B cell (primary cell): ENCODE data around the gene ARHGAP15. TPM values are rescaled to one million over a fixed set of nuclear protein-coding genes. Genes with fewer than 3 reads are reported as not detected.

Experiments
- ATAC-seq: fragments of 200-7000 bp; cut with Tn5 transposase; one replicate; pipeline ENCODE4 v1.10.0; 2021; ENCODE audit warnings: low read depth, mild to moderate bottlenecking, moderate number of reproducible peaks, moderate library complexity
- CTCF ChIA-PET: fragments of 350-600 bp; sonication (Branson Sonifier 250); formaldehyde crosslinking; loops from one replicate; lab custom pipeline; 2021; ENCODE audit warnings: antibody characterized with exemption, inconsistent platforms; lab: Charles Lee
- POLR2A ChIA-PET: fragments of 350-600 bp; sonication (Branson Sonifier 250); formaldehyde crosslinking; loops from one replicate; lab custom pipeline; 2021; ENCODE audit warnings: antibody characterized with exemption; lab: Charles Lee
- DNase-seq: peaks from one replicate; pipeline ENCODE4 v3.0.0; 2013
- H2AFZ ChIP-seq: 2 replicates; pipeline ENCODE4 v1.6.1; 2012; ENCODE audit warnings: mild to moderate bottlenecking, low read depth, low read length; ENCODE audit not compliant: insufficient read depth, poor library complexity, severe bottlenecking
- H3K27ac ChIP-seq, 2 donors: 1 replicate in 1 of 2; 2 replicates in 1 of 2; pipeline ENCODE4 v1.5.1; 2012 to 2013; ENCODE audit warnings: low read length in 2 of 2, mild to moderate bottlenecking in 2 of 2, moderate library complexity in 1 of 2
- H3K27me3 ChIP-seq, 4 experiments: fragments of 200-600 bp in 1 of 4; sonication (generic) in 1 of 4; replicated peaks in 1 of 4; 1 replicate in 2 of 4; 2 replicates in 2 of 4; pipeline versions ENCODE4 v1.6.1 to v1.7.0; 2013 to 2016; ENCODE audit warnings: low read length in 3 of 4, mild to moderate bottlenecking in 2 of 4, mixed read lengths in 1 of 4, moderate library complexity in 1 of 4; ENCODE audit not compliant: insufficient read depth in 4 of 4, control insufficient read depth in 3 of 4; ENCODE audit errors: control extremely low read depth in 1 of 4
- H3K36me3 ChIP-seq, 2 experiments: replicated peaks in 1 of 2; 1 replicate in 1 of 2; 2 replicates in 1 of 2; pipeline versions ENCODE4 v1.6.1 to v1.7.1; 2013; ENCODE audit warnings: low read length in 1 of 2; ENCODE audit not compliant: insufficient read depth in 2 of 2, control insufficient read depth in 1 of 2; ENCODE audit errors: control extremely low read depth in 1 of 2, extremely low read depth in 1 of 2
- H3K4me1 ChIP-seq, 2 donors: fragments of 200-600 bp in 1 of 2; sonication (generic) in 1 of 2; 1 replicate in 1 of 2; 2 replicates in 1 of 2; pipeline versions ENCODE4 v1.5.1 to v1.6.1; 2013 to 2017; ENCODE audit warnings: low read length in 2 of 2; ENCODE audit not compliant: control insufficient read depth in 2 of 2, insufficient read depth in 2 of 2
- H3K4me2 ChIP-seq: replicated peaks from 2 replicates; pipeline ENCODE3; 2012; ENCODE audit warnings: mild to moderate bottlenecking, low read depth, low read length; ENCODE audit not compliant: poor library complexity, severe bottlenecking
- H3K4me3 ChIP-seq, 5 experiments: fragments of 200-600 bp in 1 of 5; sonication (generic) in 1 of 5; 1 replicate in 3 of 5; 2 replicates in 2 of 5; pipeline versions ENCODE4 v1.5.1 to v1.7.0; 2011 to 2016; ENCODE audit warnings: low read length in 4 of 5, mild to moderate bottlenecking in 4 of 5, low read depth in 2 of 5, control low read depth in 1 of 5, moderate library complexity in 1 of 5; ENCODE audit not compliant: insufficient read depth in 1 of 5; ENCODE audit errors: control extremely low read depth in 1 of 5, extremely low read depth in 1 of 5
- H3K79me2 ChIP-seq: fragments of 200-600 bp; sonication (generic); one replicate; pipeline ENCODE4 v1.6.0; 2016; ENCODE audit warnings: low read length; ENCODE audit not compliant: control insufficient read depth, insufficient read depth
- H3K9ac ChIP-seq: fragments of 200-600 bp; sonication (generic); 2 replicates; pipeline ENCODE4 v1.6.1; 2017; ENCODE audit warnings: mild to moderate bottlenecking, low read length, moderate library complexity
- H3K9me3 ChIP-seq, 3 donors: one replicate each; pipeline versions ENCODE4 v1.6.1 to v1.7.1; 2013; ENCODE audit warnings: low read length in 2 of 3; ENCODE audit not compliant: control insufficient read depth in 2 of 3, insufficient read depth in 1 of 3; ENCODE audit errors: control extremely low read depth in 1 of 3
- H4K20me1 ChIP-seq: 2 replicates; pipeline ENCODE4 v1.6.0; 2012; ENCODE audit warnings: mild to moderate bottlenecking, low read length; ENCODE audit not compliant: insufficient read depth, control insufficient read depth, poor library complexity, severe bottlenecking
- H3K27ac Mint-ChIP-seq: one replicate; pipeline ENCODE4 v1.8.0; 2021; ENCODE audit warnings: mixed read lengths
- H3K27me3 Mint-ChIP-seq: one replicate; pipeline ENCODE4 v1.8.0; 2021; ENCODE audit warnings: mixed read lengths
- H3K4me1 Mint-ChIP-seq: one replicate; pipeline ENCODE4 v1.8.0; 2021; ENCODE audit warnings: mixed read lengths
- H3K4me3 Mint-ChIP-seq: one replicate; pipeline ENCODE4 v1.8.0; 2021; ENCODE audit warnings: mixed read lengths
- H3K9me3 Mint-ChIP-seq: one replicate; pipeline ENCODE4 v1.8.0; 2022; ENCODE audit warnings: mixed read lengths; ENCODE audit not compliant: insufficient read depth
- CTCF ChIP-seq: fragments of 200-600 bp; IDR thresholded peaks from one replicate; pipeline ENCODE4 v1.8.0; 2022; ENCODE audit warnings: antibody characterized with exemption, mild to moderate bottlenecking
- EZH2 ChIP-seq: IDR thresholded peaks from 2 replicates; pipeline ENCODE4 v1.6.1; 2012; ENCODE audit warnings: borderline replicate concordance, low read depth, mild to moderate bottlenecking, moderate library complexity, low read length; ENCODE audit not compliant: insufficient read depth, poor library complexity, severe bottlenecking
- WGBS: methylation state at CpG from one replicate; pipeline ENCODE4 v1.1.5; 2013; ENCODE audit warnings: missing lambda C conversion rate; ENCODE audit not compliant: insufficient coverage; 5-methylcytosine and 5-hydroxymethylcytosine counted together
- intact Hi-C: fragments of 100-400 bp; cut with micrococcal nuclease; formaldehyde crosslinking; loops from one replicate; pipeline ENCODE4 v1.10.0; 2022
- polyA plus RNA-seq: library from polyadenylated mRNA; depleted of rRNA; stranded (reverse); fragments of >200 nt; gene quantifications from 2 replicates; pipeline ENCODE4 v1.2.3, GENCODE V29; 2012
- total RNA-seq, 2 donors: library from RNA; stranded (reverse); fragments of 120-200 nt in 1 of 2; gene quantifications; 1 replicate in 1 of 2; 2 replicates in 1 of 2; pipeline versions ENCODE4 v1.2.3 to v1.2.4, GENCODE V29; 2013 to 2022

ARHGAP15 gene
- total and polyA plus RNA-seq, 2 donors (not counting 1 experiment from before 2014, with no cell fraction given), result 58.6 to 187 TPM

GRCh38 chr2:143428700-143429099 is 299.5 kb downstream of the ARHGAP15 start:
- H3K27ac ChIP-seq, result no peak overlapping the region
- no peaks in the 10 kb centered on the region for H3K27me3 ChIP-seq
- peaks cover 5% of the 10 kb centered on the region for H4K20me1 ChIP-seq
- peaks cover under 1% of the 10 kb centered on the region for H3K79me2 ChIP-seq
- intact Hi-C loops, result no loop called here
- no peaks in the 10 kb centered on the region for H3K9me3 ChIP-seq
- H2AFZ ChIP-seq, result no peak overlapping the region
- Mint-ChIP-seq H3K4me3 (no peak overlapping the region), H3K4me1 (peaks cover 8% of the 10 kb centered on the region), H3K9me3 (no peaks in the 10 kb centered on the region), H3K27me3 (no peaks in the 10 kb centered on the region), H3K27ac (no peak overlapping the region)
- no peak for ATAC-seq
- no CpG with 5 or more reads among the region's 1 CpG for WGBS
- no peak overlapping the region for H3K4me3 ChIP-seq
- POLR2A ChIA-PET, result no interaction called here
- TF ChIP-seq CTCF, result no peak
- no peak for TF ChIP-seq EZH2
- no peak overlapping the region for H3K4me2 ChIP-seq
- no peak for DNase-seq
- CTCF ChIA-PET, result no interaction called here
- H3K4me1 ChIP-seq, result no peaks in the 10 kb centered on the region
- no peak overlapping the region for H3K9ac ChIP-seq
- H3K36me3 ChIP-seq, result peaks cover 0 to 7% of the 10 kb centered on the region in 2 experiments

- Histone ChIP-seq H3K36me3 (peaks cover 0 to 7% of the 10 kb centered on the region in 2 experiments), H3K4me1 (no peaks in the 10 kb centered on the region), H3K9ac (no peak overlapping the region), H3K27me3 (no peaks in the 10 kb centered on the region), H3K9me3 (no peaks in the 10 kb centered on the region), H3K79me2 (no peaks in the 10 kb centered on the region), H3K4me2 (no peak overlapping the region), H3K4me3 (no peak overlapping the region), H4K20me1 (peaks cover 19% of the 10 kb centered on the region), H3K27ac (no peak overlapping the region), H2AFZ (no peak overlapping the region)
- TF ChIP-seq CTCF (no peak), EZH2 (no peak)
- no peak for DNase-seq
- WGBS, result no CpG with 5 or more reads among the region's 1 CpG
- Mint-ChIP-seq H3K27ac (no peak overlapping the region), H3K27me3 (no peaks in the 10 kb centered on the region), H3K9me3 (no peaks in the 10 kb centered on the region), H3K4me3 (no peak overlapping the region), H3K4me1 (peaks cover 15% of the 10 kb centered on the region)
- intact Hi-C loops, result no loop called here
- no peak for ATAC-seq
- CTCF ChIA-PET, result no interaction called here
- POLR2A ChIA-PET, result no interaction called here
Observed at GRCh38 chr2:143429932-143430679, 300.9 kb downstream of the ARHGAP15 start.
